Measurements from ENCODE around the gene NDUFA1.
"Not testable (repeated sequence)": the region's sequence is repeated elsewhere in the genome, so short reads cannot be mapped to it uniquely, and the experiment has no call there.

Gene NDUFA1

DNA sequence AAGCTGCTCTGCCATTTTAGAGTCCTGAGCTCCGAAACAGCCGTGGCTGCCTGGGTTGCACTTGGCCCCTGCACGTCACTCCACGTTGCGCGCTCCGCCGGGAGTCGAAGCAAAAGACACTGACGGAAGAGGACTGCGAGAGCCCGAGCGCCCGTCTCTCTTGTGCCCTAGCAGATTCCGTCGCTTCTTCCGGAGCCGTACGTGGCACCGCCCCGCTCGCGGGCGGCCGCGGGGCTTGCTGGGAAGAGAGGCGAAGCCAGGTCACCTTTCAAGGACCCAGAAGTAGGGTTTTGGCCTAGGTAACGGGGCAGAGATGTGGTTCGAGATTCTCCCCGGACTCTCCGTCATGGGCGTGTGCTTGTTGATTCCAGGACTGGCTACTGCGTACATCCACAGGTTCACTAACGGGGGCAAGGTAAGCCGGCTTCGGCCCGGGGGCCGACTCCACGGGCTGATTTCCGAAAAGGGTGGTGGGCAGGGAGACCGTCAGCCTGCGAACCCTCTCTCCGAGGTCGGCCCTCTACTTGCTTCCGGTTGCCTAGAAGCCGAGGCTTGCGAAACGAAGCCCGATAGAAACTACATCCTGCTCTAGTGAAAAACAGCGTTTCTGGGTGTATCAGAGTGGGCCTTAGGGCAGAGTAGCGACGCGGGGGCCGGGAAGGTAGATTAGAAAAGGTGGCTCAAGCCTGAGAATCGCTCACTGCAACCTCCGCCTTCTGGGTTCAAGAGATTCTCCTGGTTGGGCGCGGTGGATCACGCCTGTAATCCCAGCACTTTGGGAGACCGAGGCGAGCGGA is at the start of gene NDUFA1, which contains the start of gene RNF113A:
Gene NDUFA1, plus strand, starts transcription at position 234 of the 797 bp plus-strand sequence. Its CDS starts 80 bp downstream, at position 314.
Gene RNF113A, minus strand, starts transcription at position 135 of the 797 bp plus-strand sequence. Its CDS starts 120 bp downstream, at position 15.
- DNase-seq (ENCODE audit: insufficient read length, low spot score) (peak; percentile 59), FAIRE-seq (no peak)

DNA sequence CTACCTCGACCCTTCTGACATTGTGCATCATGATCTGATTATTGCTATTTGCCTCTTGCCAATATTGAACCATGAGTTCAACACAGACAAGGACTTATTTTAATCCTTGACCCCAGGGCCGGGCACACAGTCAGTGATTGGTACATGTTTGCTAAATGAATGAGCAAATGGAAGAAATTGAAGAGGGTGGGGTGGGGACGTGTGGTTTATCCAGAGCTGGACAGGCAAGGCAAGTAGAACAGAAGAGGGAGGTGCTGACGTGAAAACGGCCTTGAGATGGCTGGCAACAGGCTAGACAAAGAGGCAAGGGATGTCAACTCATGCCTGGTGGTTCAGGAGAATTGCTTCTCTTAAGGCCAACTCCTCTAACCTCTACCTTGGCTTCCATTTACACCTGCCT is 47.4 kb upstream of the NDUFA1 start:
- DNase-seq (ENCODE audit: insufficient read length, low spot score) = not testable (repeated sequence)
- peak; percentile 95 for FAIRE-seq

DNA sequence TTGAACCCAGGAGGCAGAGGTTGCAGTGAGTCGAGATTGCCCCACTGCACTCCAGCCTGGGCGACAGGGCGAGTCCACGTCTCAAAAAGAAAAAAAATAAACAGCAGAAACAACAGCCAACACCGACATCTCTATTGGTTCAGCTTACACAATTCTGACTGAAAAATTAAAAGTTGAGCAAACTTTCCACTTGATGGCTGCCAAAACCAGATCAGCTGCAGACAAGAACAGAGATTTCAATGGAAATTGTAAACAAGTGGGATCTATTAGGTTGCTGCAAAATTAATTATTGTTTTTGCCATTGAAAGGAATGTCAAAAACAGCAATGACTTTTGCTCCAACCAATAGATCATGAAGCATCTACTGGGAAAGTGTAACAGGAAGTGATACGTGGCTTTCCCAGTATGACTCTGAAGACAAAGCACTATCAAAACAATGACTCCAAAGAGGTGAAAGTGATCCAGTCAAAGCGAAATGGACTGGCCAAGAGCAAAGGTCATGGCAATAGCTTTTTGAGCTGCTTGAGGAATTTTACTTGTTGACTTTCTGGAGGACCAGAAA is 45.2 kb upstream of the NDUFA1 start:
- DNase-seq (ENCODE audit: insufficient read length, low spot score) = no peak
- peak; percentile 89 for FAIRE-seq

DNA sequence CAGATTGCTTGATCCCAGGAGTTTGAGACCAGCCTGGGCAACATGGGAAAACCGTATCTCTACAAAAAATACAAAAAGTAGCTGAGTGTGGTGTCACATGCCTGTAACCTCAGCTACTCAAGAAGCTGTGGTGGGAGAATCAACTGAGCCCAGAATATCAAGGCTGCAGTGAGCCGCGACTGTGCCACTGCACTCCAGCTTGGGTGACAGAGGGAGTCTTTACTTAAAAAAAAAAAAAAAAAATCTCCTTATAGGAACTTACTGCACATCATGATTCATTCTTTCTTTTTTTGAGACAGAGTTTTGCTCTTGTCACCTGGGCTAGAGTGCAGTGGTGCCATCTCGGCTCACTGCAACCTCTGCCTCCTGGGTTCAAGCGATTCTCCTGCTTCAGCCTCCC is 43.2 kb upstream of the NDUFA1 start:
- FAIRE-seq (no peak), DNase-seq (ENCODE audit: insufficient read length, low spot score) (no peak)

DNA sequence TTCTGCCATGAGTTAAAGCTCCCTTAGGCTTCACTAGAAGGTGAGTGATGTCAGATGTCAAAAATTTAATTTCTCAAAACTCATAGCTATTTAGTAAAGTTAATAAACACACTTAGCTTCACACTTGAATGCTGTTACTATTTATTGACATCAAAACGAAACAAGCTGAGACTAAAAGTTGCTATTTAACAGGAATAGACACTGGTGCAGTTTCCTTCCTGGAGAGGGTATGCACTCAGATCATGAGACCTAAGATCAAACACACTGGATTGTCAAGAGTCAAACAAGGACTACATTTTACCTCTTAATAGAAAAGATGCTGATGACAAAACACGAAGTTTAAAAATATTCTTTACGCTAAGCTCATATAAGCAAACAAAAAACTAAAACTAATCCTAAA is 37.7 kb upstream of the NDUFA1 start:
- no peak for DNase-seq (ENCODE audit: insufficient read length, low spot score)
- no peak for FAIRE-seq

DNA sequence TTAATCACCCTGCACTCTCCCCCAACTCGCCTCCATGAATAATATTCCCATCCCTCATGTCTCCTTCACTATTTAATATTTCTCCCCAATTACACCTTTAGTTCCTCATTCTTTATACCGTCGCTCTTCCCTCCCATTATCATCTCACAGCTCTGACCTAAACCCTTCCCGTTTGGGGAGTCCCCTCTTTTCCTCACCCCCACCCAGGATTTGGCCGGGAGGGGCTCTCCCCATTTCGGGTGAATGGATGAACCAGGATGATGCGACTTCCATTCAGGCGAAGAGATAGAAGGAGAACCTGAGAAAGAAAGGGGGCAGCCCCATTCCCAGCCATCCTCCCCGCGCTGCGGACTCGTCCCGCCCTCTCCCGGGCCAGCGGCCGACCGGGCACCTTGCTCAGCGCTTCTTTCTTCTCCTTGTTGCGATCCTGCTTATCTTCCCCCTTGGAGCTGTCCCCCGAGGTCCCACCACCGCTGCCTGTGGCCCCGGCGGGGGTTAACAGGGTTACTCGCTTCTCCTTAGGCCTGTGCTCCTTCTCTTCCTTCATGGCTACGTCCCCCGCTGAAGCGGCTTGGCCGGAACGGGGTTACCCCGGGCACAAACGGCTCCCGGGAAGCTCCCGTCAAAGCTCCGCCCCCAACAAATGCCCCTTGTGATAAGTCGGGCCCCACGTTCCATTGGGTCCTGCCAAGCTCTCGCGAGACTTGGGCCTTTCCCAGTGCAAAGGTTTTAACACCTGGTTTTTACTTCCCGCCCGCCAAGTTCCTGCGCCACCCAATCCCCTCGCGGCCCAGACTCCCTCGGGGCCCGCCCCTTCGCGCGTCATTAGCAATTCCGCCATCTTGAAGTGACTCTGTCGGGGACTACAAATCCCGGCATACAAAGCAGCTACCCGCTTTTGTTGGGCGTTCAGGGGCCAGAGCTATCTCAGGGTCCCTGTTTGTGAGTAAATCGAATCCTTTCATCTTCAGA is 19.0 kb upstream of the NDUFA1 start, which contains the start of gene UPF3B:
Gene UPF3B, minus strand, starts transcription at position 582 of the 972 bp plus-strand sequence. Its CDS starts 35 bp downstream, at position 547.
- peak; percentile 97 for DNase-seq (ENCODE audit: insufficient read length, low spot score)
- FAIRE-seq = peak; percentile 86

DNA sequence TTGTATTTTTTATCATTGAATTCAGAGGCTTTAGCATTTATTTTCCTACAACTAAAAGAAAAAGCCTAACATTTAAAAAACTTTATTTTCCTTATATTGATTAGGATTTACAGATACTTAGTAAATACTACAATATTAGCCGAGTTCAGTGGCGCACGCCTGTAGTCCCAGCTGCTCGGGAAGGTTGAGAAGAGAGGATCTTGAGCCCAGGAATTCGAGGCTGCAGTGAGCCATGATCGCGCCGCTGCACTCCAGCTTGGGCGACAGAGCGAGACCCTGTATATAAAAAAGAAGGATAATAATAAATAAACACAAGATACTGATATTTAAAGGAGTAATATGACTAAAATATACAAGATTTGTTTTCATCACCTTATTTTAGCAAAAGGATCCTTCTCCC is 18.2 kb upstream of the NDUFA1 start:
- DNase-seq (ENCODE audit: insufficient read length, low spot score) = no peak
- FAIRE-seq = no peak

DNA sequence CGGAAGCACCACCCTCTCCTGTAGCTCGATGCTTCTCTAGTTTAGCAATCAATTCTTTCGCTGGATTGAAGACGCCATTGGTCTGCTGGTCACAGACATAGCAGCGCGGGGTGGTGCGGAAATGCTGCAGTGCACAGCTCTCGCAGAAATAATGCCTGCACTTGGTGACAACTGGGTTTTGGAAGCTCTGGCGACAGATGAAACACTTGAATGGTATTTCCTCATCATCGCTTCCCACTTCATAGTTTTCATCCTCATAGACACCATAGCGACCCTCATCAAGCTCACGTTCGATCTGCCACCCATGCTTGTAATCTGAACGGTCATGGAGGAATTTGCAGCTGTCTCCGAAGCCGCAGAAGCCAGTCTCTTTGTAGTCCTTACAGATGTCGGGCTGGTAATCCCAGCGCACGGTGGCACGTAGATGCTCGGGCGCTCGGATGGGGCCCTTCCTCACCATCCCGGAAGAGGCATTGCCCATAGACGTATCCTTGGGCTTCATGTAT is 953 bp upstream of the NDUFA1 start:
- no peak for DNase-seq (ENCODE audit: insufficient read length, low spot score)
- FAIRE-seq = peak; percentile 58

DNA sequence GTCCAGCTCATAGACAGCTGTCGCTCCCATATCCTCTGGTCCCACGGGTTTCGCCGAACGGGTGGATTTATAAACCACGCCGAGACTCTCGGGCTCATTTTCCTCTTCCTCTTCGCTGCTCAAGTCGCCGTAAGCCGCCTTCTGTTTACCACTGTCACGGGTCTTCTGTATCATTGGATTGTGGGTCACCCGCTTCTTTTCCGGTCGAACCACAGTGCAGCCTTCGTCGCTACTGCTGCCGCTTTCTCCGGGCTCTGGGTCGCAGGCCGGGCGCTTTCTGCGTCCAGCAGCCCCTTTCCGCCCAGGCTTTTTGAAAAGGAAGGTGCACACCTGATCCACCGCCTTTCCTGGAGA is 410 bp upstream of the NDUFA1 start:
- no peak for FAIRE-seq
- DNase-seq (ENCODE audit: insufficient read length, low spot score) = no peak

DNA sequence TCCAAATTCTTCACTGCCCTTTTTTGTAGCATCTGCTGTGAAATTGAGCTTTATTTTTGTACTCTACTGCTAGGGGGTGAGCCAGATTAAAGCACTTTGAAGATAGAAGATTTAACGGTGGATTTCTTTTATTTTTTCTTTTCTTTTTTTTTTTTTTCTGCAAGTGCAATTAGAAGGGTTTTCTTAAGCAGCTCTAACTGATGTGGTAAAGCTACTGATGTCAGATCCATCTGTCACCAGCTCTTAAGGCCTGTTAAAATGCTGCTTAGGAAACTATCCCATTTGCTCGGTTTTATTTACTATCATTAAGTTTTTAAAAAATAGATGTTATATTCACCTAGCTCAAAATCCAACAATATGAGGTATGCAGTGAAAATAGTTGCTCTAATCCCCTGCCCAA is 7.1 kb downstream of the NDUFA1 start:
- FAIRE-seq (no peak), DNase-seq (ENCODE audit: insufficient read length, low spot score) (no peak)

DNA sequence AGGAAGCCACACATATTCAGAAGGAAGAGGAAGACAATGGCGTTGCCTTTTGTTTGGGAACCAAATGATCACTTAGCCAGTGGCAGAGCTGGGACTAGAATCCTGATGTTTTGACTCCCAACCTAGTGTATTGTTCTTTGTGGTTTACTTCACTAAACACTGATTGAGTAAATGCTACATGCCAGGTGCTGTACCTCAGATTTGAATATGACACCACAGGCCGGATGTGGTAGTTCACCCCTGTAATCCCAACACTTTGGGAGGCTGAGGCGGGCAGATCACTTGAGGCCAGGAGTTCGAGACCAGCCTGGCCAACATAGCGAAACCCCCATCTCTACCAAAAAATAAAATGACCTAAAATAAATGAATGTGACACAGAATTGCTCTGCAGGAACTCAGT is 8.4 kb downstream of the NDUFA1 start:
- no peak for FAIRE-seq
- no peak for DNase-seq (ENCODE audit: insufficient read length, low spot score)

DNA sequence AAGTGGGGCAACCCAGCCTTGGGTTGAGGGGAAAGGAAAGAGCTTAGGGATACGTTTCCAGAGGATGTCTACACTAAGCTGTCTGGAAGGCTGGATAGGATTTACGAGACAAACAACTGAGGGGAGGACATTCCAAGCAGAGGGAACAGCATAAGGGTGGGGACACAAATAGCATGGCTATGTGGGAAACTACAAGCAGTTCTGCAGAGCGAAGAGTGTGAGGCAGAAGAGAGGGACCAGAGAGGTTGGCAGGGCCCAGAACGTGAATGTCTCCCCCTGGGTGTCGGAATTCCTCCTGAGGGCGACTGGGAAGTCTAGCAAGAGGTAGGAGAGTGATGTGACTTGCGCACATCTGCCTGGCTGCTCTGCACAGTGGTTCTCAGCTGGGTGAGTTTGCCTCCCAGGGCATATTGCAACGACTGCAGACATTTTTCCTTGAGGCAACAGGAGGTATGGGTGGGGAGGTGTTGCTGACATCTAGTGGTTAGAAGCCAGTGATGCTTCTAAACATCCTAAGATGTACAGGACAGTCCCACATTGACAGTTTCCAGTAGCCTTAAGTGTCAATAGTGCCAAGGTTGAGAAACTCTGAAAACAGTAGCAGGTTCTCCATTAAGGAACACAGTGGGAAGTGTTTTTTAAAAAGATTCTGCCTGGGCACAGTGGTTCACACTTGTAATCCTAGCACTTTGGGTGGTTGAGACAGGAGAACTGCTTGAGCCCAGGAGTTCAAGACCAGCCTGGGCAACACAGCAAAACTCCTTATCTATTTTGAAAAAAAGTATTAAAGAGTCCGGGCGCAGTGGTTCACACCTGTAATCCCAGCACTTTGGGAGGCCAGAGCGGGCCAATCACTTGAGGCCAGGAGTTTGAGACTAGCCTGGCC is 9.2 kb downstream of the NDUFA1 start:
- FAIRE-seq = peak; percentile 88
- DNase-seq (ENCODE audit: insufficient read length, low spot score) = peak; percentile 68

DNA sequence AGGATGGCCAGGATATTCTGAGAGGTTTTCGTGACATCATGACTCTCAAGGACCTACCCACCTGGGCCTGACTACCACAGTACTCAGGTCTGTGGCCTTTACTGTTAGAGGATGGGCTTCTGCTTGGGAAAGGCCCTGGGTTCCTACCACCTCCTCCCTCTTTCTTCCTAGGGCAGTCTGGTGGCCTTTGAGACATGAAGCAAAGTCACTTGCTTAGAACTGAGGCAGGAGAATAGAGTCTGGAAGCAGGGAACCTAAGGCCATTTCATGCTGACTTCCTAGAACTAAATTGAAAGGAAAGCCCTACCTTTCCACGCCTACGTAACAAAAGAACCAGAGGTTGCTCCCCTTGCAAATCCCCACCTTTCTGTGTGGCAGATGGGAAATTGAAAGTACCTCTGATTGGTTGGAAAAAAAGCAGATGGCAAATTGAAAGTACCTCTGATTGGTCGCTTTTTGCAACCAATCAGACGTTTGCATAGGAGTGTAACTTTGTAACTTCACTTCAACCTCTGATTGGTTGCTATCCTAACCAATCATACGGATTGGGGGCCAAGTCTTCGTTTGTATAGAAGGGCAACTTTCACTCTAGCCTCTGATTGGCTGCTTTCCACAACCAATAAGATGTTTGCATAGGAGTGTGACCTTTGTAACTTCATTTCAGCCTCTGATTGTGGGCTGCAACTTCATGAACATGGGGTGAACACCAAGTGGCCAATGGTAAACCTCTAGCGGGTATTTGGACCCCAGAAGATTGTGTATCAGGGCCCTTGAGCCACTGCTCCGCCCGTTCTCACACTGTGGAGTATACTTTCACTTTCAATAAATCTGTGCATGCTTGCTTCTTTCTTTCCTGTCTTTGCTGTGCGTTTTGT is 14.2 kb downstream of the NDUFA1 start:
- FAIRE-seq (no peak), DNase-seq (ENCODE audit: insufficient read length, low spot score) (no peak)

DNA sequence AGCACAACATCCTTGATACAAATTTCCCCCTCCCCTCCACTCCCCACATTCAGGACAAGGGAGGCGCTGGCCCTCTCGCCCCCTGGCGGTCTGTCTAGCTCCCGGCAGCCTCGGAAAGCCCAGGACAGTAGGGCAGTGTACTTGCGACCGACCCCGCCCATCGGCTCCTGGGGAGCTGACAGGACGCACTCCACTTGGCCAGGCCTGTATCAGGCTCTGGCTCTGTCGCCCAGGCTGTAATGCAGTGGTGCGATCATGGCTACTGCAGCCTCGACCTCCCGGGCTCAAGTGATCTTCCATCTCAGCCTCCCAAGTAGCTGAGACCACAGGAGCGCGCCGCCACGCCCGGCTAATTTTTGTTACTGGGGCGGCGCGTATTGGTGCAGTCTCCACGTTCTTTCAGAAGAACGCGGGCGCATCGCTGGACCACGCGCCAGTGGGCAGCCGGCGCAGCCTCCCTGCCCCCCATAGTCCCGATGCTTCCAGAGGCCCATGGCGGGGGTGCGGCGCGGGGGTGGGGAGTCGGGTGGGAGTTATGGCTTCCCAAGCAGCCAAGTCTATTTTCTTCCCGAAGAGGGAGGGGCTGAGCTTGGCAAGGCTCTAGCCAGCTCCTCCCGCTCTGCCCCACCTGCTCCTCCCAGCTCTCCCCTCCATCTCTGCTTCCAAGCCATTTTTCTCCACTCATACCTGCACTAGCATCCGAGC is 16.2 kb downstream of the NDUFA1 start:
- no peak for FAIRE-seq
- DNase-seq (ENCODE audit: insufficient read length, low spot score) = peak; percentile 47

DNA sequence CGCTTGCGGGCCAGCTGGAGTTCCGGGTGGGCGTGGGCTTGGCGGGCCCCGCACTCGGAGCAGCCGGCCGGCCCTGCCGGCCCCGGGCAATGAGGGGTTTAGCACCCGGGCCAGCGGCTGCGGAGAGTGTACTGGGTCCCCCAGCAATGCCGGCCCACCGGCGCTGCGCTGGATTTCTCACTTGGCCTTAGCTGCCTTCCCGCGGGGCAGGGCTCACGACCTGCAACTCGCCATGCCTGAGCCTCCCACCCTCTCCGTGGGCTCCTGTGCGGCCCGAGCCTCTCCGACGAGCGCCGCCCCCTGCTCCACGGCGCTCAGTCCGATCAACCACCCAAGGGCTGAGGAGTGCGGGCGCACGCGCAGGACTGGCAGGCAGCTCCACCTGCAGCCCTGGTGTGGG is 19.0 kb downstream of the NDUFA1 start:
- not testable (repeated sequence) for DNase-seq (ENCODE audit: insufficient read length, low spot score); FAIRE-seq

DNA sequence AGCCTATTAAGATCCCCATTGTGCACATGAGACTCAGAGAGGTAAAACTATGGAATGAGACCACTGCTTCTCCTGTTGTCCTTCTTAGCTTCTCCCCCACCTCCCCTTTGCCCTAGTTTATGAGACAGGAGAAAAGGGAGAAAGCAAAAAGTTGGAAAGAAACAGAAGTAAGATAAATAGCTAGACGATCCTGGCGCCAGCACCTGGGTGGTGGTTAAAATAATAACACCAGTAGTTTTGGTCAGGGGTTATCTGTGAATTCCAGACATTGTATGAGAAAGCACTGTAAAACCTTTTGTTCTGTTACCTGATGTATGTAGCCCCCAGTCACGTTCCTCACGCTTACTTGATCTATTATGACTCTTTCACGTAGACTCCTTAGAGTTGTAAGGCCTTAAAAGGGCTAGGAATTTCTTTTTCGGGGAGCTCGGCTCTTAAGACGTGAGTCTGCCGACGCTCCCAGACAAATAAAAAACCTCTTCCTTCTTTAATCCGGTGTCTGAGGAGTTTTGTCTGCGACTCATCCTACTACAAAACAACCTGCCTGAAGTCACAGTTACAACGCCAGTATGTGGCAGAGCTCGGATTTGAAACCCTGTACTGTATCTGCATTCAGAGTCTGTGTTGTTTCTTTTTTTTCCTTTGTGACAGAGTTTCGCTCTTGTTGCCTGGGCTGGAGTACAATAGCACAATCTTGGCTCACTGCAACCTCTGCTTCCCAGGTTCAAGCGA is 20.5 kb downstream of the NDUFA1 start:
- DNase-seq (ENCODE audit: insufficient read length, low spot score); FAIRE-seq: not testable (repeated sequence)

DNA sequence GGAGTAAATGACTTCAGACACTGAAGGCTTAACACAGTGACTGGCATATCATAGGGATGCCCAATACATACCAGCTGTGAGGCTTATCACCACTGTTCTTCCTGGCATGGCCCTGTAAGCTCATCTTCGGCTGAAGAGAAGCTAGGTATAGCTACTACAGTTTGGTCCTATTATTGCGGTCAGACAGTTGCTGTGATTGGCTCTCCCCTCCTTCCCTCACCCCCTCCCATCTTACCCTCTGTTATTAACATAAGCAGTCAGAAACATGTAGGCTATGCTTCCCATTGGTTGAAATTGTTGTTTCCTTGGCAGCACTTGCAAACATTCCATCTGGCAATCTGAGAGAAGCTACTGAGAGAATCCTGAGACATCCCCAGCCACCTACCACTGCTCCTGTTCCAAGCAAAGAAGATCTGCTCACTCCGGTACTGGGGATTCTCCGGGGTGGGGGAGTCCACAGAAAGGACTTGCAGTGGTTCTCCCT is 24.3 kb downstream of the NDUFA1 start, which contains the start of gene AKAP14:
Gene AKAP14, plus strand, starts transcription at position 51 of the 484 bp plus-strand sequence. CDS start 7,331 bp downstream, outside the sequence.
- DNase-seq (ENCODE audit: insufficient read length, low spot score) (no peak), FAIRE-seq (peak; percentile 4)
